Amniotic epithelial cell (primary cell): ENCODE data around the gene TGOLN2.
"Not testable (repeated sequence)": the region's sequence is repeated elsewhere in the genome, so short reads cannot be mapped to it uniquely, and the experiment has no call there.

ENCODE experiments used
- DNase-seq: peaks from one replicate; pipeline ENCODE4 v3.0.0-alpha.2; 2010; ENCODE audit warnings: low read depth

TGOLN2 gene

DNA sequence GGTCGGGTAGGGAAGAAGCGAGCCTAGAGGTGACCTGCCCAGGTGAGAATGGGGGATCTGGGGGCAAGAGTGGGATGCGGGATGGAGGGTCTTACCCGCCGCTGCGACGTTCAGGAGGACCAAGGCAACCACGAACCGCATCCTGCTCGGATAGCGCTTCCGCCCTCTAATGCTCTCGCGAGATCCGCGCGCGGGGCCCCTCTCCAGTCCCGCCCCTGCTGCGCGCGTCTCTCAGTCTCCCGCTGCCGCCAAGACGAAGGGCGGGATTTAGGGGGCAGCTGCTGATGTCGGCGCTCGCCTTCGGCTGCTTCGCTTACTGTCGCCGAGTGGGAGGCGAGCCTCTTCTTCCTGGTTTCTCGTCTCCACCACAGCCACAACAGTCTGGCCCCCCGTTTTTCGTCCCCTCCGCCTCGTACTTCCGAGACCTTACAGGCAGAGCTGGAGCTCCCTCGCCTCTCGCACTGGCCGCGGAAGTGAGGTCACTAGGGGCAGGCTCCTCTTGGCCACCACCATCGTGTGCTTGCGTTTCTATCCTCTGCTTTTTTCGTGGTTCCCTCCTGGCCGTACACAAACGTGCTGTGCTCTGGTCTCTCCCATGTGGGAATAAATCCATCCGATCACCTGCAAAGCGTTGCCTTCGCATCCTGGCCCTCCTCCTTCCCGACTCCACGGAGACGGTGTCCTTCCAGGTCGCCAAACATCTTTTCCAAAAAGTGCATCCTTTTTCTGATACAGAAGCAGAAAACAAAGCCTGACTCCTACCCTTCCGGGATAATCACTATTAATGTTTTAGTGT, at the start of gene TGOLN2:
Gene TGOLN2 (minus strand): TSS at position 168 of the 796 bp plus-strand sequence. CDS start 27 bp downstream, at position 141.
- peak; percentile 80 for DNase-seq

- DNase-seq: no peak
Measured at GRCh38 chr2:85377083-85377482, 49.3 kb upstream of the TGOLN2 start.

DNA sequence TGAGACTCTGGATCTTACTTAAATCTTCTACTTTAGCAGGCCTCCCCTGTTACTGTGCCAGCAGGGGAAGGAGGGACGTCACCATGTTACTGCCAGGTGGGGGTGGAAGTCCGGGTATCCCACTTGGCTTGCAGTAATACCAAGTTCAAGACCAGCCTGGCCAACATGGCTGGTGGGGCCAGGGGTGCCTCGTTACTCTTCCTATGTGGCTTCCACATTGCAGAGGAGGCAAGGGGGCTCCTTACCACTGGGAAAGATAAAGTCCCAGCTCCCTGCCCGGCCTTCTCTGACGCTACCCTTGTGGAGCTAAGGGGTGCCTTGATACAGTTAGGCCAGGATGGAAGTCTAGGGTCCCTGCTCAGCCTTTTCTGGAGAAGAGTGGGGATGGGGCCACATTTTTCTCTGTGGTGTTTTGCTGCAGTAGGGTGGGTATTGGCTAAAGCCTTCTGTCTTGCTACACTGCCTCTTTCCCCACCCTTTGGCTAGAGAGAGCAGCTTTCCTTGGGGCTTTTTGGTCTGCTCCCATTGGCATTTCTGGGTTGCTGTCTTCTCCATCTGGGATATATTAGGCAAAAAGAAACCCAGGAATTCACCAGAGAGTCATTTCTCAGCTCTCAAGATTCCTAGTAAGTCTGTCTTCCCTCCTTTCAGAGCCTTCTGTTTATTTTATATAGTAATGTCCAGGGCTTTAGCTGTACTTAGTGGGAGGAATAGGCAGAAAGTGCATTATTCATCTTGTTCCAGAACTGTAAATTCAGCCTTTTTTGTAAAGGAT, 48.7 kb upstream of the TGOLN2 start:
- DNase-seq: no peak

DNA sequence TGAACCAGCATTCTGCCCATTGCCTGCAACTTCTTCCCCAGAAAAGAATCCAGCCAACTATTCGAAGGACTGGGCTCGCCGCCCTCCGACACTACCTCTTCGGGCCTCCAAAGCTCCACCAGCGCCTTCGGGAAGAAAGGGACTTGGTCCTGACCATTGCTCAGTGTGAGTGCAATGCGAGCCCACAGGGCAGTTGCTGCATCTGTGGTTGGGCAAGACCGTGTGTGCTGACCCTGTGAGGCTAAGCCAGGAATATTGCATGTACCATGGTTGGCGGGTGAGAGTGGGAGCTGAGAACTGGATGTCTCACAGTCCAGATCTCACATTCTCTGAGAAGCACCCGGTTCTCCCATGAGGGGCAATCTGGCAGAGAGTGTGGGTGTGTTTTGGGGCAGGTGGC, 43.3 kb upstream of the TGOLN2 start:
- no peak for DNase-seq

GRCh38 chr2:85369500-85369899, 41.7 kb upstream of the TGOLN2 start:
- no peak for DNase-seq

- DNase-seq: no peak
Measured at GRCh38 chr2:85368921-85369320, 41.1 kb upstream of the TGOLN2 start.

DNA sequence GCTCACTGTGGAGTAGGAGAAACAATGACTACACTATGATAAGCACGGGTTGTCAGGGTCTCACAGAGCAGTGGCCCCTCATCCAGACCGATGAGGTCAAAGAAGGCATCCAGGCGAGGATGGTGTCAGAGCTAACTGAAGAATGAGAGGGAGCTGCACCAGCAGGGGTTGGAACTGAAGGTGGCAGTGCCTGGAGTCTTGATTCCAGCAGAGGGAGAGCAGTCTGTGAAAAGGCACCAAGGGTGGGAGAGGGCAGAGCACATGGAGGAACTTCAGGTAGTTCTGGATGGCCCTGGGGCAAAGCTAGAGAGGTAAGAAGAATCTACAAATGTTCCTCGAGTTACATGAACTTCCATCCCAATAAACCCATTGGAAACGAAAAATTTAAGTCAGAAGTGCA, 39.4 kb upstream of the TGOLN2 start:
- DNase-seq: no peak

DNA sequence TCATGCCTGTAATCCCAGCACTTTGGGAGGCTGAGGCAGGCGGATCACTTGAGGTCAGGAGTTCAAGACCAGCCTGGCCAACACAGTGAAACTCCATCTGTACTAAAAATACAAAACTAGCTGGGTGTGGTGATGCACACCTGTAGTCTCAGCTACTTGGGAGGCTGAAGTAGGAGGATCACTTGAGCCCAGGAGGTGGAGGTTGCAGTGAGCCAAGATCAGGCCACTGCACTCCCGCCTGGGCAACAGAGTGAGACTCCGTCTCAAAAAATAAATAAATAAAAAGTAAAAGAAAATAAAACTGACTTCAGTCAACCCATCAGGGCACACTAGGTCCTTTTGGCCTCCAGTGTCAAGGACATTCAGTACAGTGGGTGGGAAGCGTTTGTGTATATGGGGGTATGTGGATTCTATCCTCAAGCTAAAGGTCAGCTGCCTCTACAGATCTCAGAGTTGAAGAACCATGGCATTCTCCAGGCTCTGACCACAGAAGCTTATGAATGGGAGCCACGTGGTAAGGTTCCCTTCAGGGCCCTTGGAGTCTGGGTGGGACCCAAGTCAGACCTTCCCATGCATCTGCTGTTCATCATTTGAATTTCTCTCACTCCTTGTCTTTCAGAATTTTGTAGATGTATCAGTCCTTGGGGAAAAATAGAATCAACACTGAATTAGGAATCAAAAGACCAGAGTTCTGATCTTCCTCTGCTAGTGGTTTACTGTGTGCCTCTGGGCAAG, 35.0 kb upstream of the TGOLN2 start:
- not testable (repeated sequence) for DNase-seq

GRCh38 chr2:85357736-85358135, 29.9 kb upstream of the TGOLN2 start:
- DNase-seq: peak; percentile 12

DNA sequence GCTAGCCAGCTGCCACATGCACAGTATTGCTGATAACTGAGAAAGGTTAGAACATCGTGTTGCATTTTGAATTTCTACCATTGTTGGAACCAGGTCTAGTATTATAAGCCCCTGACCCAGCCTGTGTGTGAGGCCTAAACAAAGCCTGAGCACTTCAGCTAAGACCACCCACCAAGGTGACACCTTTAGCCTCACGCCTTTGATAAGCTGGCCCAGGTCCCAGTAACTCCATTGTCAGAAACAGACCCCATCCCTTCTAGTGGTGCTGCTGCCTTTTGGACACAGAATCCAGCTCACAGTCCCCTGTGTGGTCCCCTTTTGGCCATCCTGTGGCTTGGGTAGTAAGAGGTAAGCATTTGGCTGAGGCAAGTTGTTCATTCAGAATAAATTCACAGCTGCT, 28.4 kb upstream of the TGOLN2 start:
- no peak for DNase-seq

DNA sequence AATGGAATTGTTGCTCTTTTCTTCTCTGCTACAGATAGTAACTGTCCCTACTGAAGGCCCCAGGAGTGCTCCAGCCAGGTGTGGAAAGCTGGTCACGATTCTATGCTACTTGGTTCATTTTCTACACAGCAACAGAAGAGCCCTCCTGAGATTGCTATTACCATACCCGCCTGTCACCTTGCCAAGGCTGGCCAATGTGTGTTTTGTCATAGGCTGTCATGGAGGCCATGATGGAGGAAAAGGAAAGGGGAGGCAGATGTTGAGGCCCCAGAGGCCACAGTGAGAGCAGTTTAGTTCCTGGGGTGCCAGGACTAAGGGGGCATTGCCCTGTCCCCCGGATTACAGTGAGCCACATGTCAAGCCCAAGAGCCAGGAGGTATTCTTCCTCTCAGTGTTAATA, 27.7 kb upstream of the TGOLN2 start:
- no peak for DNase-seq

DNA sequence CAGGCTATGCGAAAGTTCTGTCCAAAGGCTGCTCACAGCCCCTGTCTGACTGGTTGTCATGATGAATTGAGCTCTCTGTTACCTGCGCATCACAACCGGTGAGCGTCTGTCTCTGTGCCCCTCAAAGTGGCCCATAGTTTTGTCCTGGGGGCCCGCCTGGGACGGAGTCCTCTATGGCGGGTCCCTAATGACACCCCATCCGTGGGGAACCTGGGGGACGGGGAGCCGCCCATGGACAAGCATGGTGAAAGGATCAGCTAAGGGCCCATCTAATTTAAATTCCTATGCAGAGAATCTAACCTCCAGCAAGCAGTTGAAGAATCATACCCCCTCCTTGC, 27.3 kb upstream of the TGOLN2 start:
- DNase-seq: no peak

GRCh38 chr2:85354286-85355072, 26.7 kb upstream of the TGOLN2 start, which contains the start of the genes ELMOD3 and RETSAT:
Gene ELMOD3, plus strand, starts transcription at chr2:85354769. Its CDS starts 2,430 bp downstream, at chr2:85357199.
Gene RETSAT, minus strand, starts transcription at chr2:85354528. Its CDS starts 21 bp downstream, at chr2:85354507.
- DNase-seq: peak; percentile 99

DNA sequence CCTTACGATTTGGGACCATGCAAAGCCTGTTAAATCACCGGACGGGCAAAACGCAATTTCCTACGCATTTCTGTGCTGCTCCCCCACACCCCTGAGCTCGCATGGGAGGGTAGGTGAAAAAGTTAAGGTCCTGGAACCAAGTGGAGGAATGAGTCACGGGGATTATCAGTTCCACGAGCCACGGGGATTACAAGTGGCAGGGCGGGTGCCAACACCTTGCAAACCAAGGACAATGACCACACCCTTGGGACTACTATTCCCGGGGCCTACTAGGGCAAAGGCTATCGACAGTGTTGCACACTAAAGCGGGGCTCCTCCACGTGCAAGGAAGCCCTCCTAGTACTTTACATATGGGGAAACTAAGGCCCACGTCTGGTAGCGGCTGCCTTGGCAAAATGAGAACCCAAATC, 26.1 kb upstream of the TGOLN2 start:
- peak; percentile 31 for DNase-seq

- no peak for DNase-seq
Measured at GRCh38 chr2:85347599-85347998, 19.8 kb upstream of the TGOLN2 start.

DNA sequence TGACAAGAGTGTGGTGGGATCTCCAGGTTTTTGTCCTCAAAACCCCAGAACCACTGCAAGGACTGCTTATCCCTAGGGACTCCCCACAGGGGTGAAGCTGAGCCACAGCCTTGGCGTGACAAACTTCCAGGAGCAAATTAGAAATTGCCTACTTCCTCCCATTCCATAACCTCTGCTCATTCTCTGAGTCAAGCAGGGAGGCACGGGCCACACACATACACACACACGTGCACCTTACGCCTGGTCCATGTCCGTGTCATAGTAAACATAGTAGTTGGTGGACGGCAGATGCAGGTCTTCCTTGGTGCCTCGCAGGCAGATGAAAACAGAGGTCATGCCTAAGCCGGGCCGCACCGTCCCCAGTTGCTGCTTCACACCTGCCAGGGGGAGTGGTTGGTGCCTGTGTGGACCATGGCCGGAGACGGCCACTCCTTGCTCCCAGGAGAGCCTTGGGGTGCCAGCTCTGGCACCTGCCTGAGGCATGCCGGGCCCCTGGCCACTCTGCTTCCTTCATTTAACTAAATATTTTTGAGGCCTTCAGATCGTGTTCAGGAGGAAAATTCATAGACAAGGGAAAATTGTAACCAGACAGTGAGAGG, 16.7 kb upstream of the TGOLN2 start:
- no peak for DNase-seq

- not testable (repeated sequence) for DNase-seq
Measured at GRCh38 chr2:85343207-85343895, 15.6 kb upstream of the TGOLN2 start.

- no peak for DNase-seq
Measured at GRCh38 chr2:85342156-85342555, 14.4 kb upstream of the TGOLN2 start.

DNA sequence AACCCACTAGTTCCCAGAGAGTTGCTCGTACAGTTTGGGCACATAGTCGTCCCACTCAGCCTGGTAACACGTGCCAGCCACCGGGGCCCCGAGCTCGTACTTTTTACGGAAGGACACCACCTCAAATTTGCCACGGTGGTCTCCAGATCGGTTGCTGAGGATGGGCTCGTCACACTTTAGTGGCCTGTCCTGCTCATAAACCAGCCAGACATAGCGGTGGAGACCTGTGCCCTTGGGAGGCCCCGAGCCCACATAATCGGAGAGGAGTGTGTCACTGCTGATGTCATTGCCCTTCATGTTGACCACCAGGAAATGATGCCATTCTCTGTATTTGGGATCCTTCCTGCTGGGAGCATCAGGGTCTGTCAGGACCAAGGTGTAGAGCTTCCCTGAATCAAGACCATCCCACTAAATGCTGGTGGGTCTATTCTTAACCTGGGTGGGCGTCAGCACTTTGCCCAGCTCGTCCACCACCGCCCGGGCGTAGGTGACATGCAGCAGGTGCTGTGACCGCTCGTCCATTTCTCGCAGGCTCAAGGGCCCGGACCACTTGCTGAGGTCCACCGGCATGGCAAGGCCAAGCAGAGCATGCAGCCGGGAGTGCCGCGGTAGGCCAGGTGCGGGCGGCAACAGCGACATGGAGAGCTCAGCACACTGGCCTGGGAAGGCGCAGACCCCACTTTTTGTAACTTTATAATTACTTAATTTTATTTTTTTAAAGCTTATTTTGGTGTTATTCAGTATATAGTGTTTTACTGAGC, 13.7 kb upstream of the TGOLN2 start:
- no peak for DNase-seq
